Neural cell (in vitro differentiated cells): ENCODE results near the gene CLEC20A. TPM values are rescaled to one million over a fixed set of nuclear protein-coding genes. Genes with fewer than 3 reads are reported as not detected.

Experiments
- H2AFZ ChIP-seq: fragments of 200-600, 300-800 bp; sonication (generic), shearing (Covaris generic); 2 replicates; pipeline ENCODE4 v1.6.0; 2014; ENCODE audit warnings: low read depth, mild to moderate bottlenecking, antibody characterized with exemption, low read length, moderate library complexity
- H3F3A ChIP-seq: fragments of 200-600 bp; shearing (Covaris generic); 2 replicates; pipeline ENCODE4 v1.6.1; 2016; ENCODE audit warnings: mild to moderate bottlenecking, moderate library complexity, mixed read lengths, antibody characterized with exemption, low read length; ENCODE audit not compliant: insufficient read depth, poor library complexity, severe bottlenecking
- H3K27ac ChIP-seq: fragments of 200-600, 300-800 bp; sonication (generic), shearing (Covaris generic); 2 replicates; pipeline ENCODE4 v1.5.1; 2014; ENCODE audit warnings: mild to moderate bottlenecking, low read length, moderate library complexity
- H3K27me3 ChIP-seq: fragments of 300-800, 200-600 bp; sonication (generic), shearing (Covaris generic); 2 replicates; pipeline ENCODE4 v1.6.0; 2014; ENCODE audit warnings: mild to moderate bottlenecking, low read depth, low read length, moderate library complexity; ENCODE audit not compliant: insufficient read depth
- H3K36me3 ChIP-seq: fragments of 300-800, 200-600 bp; sonication (generic), shearing (Covaris generic); 2 replicates; pipeline ENCODE4 v1.5.1; 2014; ENCODE audit warnings: mild to moderate bottlenecking, antibody characterized with exemption, low read length, moderate library complexity; ENCODE audit not compliant: insufficient read depth
- H3K4me2 ChIP-seq: fragments of 300-800, 200-600 bp; sonication (generic), shearing (Covaris generic); 2 replicates; pipeline ENCODE4 v1.6.0; 2014; ENCODE audit warnings: mild to moderate bottlenecking, low read length
- H3K4me3 ChIP-seq: fragments of 300-800, 200-600 bp; sonication (generic), shearing (Covaris generic); 2 replicates; pipeline ENCODE4 v1.5.1; 2014; ENCODE audit warnings: mild to moderate bottlenecking, low read length, moderate library complexity
- H3K79me2 ChIP-seq: fragments of 200-600 bp; shearing (Covaris generic); replicated peaks from 2 replicates; pipeline ENCODE4 v1.6.0; 2014; ENCODE audit warnings: mild to moderate bottlenecking, low read length, moderate library complexity; ENCODE audit not compliant: insufficient read depth
- H3K9ac ChIP-seq: fragments of 300-800, 200-600 bp; sonication (generic), shearing (Covaris generic); 2 replicates; pipeline ENCODE4 v1.6.1; 2016; ENCODE audit warnings: mild to moderate bottlenecking, low read length, mixed read lengths
- H3K9me2 ChIP-seq: fragments of 200-600 bp; shearing (Covaris generic); 2 replicates; pipeline ENCODE4 v1.6.1; 2016; ENCODE audit warnings: mild to moderate bottlenecking, low read length, mixed read lengths; ENCODE audit not compliant: insufficient read depth
- H3K9me3 ChIP-seq: fragments of 200-600, 300-800 bp; sonication (generic), shearing (Covaris generic); 2 replicates; pipeline ENCODE4 v1.6.1; 2016; ENCODE audit warnings: mild to moderate bottlenecking, mixed run types, low read length, moderate library complexity, mixed read lengths
- H4K20me1 ChIP-seq: fragments of 200-600 bp; shearing (Covaris generic); 2 replicates; pipeline ENCODE4 v1.6.1; 2016; ENCODE audit warnings: mild to moderate bottlenecking, mixed run types; ENCODE audit not compliant: insufficient read depth
- EP300 ChIP-seq: fragments of 450-650 bp; conservative IDR thresholded peaks from 2 replicates; pipeline ENCODE4 v1.6.1; 2014; ENCODE audit warnings: antibody characterized with exemption, mild to moderate bottlenecking, moderate library complexity; ENCODE audit not compliant: poor library complexity, severe bottlenecking
- EZH2 ChIP-seq: fragments of 200-600, 300-800 bp; shearing (Covaris generic), sonication (generic); IDR thresholded peaks from 2 replicates; pipeline ENCODE4 v1.6.1; 2014; ENCODE audit warnings: antibody characterized with exemption, low read length, borderline replicate concordance, mild to moderate bottlenecking; ENCODE audit not compliant: insufficient read depth, poor library complexity, severe bottlenecking
- MXI1 ChIP-seq: fragments of 450-650 bp; conservative IDR thresholded peaks from 2 replicates; pipeline ENCODE4 v1.6.1; 2014; ENCODE audit warnings: antibody characterized with exemption, mild to moderate bottlenecking; ENCODE audit not compliant: poor library complexity, severe bottlenecking
- POLR2AphosphoS5 ChIP-seq: IDR thresholded peaks from 2 replicates; pipeline ENCODE4 v1.6.1; 2012
- RAD21 ChIP-seq: fragments of 450-650 bp; conservative IDR thresholded peaks from 2 replicates; pipeline ENCODE4 v1.6.1; 2014; ENCODE audit warnings: antibody characterized with exemption, mild to moderate bottlenecking, moderate library complexity
- SMC3 ChIP-seq: fragments of 450-650 bp; conservative IDR thresholded peaks from 2 replicates; pipeline ENCODE4 v1.6.1; 2014; ENCODE audit warnings: antibody characterized with exemption, mild to moderate bottlenecking, moderate library complexity; ENCODE audit not compliant: poor library complexity
- TAF1 ChIP-seq: IDR thresholded peaks from 2 replicates; pipeline ENCODE4 v1.6.1; 2012; ENCODE audit warnings: low read depth
- polyA plus RNA-seq: library from polyadenylated mRNA; depleted of rRNA; stranded (reverse); fragments of >200 nt; gene quantifications from 2 replicates; pipeline ENCODE4 v1.2.3, GENCODE V29; 2014
- TF ChIP-seq, protein P1 (sequence below): fragments of 450-650 bp; IDR thresholded peaks from 2 replicates; pipeline ENCODE4 v1.5.1; 2014; ENCODE audit warnings: antibody characterized with exemption, mild to moderate bottlenecking, moderate library complexity; ENCODE audit not compliant: poor library complexity, severe bottlenecking
- TF ChIP-seq, protein P2 (sequence below): IDR thresholded peaks from 2 replicates; pipeline ENCODE4 v1.6.1; 2012; ENCODE audit warnings: borderline replicate concordance

CLEC20A gene
- polyA plus RNA-seq, 1 donor from 2014 or later, result 0.78 TPM

DNA sequence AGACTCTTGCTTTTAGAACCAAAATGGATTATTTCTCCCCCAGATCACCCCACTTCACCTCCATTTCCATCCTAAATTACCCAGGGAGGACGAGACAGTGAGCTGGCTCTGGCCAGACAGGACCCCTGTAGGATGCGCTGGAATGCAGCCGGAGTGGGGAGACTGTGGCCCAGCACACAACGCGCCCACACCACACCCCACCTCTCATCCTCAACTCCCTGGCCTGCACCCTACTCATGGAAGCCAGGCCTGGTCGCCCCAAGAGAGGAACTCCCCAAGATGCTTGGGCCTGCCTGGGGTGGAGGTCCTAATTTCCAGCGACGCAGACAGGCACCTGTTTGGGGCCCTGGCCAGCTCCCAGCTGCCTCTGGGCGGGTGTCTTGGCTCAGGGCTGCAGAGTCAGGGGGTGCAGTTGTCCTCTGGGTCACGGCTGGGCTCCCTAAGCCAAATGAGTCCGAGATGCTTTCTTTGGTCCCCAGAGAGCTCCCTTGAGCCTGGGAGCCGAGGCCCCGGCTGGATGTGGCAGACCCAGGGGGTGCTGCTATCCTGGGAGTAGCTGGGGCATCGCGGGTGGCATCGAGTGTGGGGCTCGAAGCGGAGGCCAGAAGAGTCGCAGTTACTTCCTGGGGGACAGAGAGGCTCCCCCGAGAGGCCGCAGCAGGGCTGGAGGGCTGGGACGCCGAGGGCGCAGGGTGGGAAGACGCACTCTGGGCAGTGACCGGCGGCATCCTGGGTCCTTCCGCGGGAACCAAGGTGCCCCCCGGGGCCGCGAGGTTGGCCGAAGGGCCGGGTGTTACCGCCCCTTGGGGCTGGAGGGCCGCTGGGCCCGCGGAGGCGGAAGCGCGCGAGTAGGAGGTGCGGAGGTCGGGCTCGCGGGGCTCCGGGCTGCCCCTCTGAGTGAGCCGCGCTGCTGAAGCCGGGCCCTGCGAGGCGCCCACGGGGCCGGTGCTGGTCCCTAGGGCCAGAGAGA is 10.4 kb downstream of the CLEC20A start:
- Histone ChIP-seq H4K20me1 (no peaks in the 10 kb centered on the region), H3K9me2 (no peaks in the 10 kb centered on the region), H3K79me2 (no peaks in the 10 kb centered on the region), H3K9ac (no peak overlapping the region), H3K4me3 (no peak overlapping the region), H3K27ac (no peak overlapping the region), H2AFZ (no peak overlapping the region), H3K9me3 (no peaks in the 10 kb centered on the region), H3K36me3 (no peaks in the 10 kb centered on the region), H3F3A (no peaks in the 10 kb centered on the region), H3K27me3 (no peaks in the 10 kb centered on the region), H3K4me2 (no peak overlapping the region)
- no peak for TF ChIP-seq EZH2
- no peak for TF ChIP-seq POLR2AphosphoS5
- TF ChIP-seq, protein P1, sequence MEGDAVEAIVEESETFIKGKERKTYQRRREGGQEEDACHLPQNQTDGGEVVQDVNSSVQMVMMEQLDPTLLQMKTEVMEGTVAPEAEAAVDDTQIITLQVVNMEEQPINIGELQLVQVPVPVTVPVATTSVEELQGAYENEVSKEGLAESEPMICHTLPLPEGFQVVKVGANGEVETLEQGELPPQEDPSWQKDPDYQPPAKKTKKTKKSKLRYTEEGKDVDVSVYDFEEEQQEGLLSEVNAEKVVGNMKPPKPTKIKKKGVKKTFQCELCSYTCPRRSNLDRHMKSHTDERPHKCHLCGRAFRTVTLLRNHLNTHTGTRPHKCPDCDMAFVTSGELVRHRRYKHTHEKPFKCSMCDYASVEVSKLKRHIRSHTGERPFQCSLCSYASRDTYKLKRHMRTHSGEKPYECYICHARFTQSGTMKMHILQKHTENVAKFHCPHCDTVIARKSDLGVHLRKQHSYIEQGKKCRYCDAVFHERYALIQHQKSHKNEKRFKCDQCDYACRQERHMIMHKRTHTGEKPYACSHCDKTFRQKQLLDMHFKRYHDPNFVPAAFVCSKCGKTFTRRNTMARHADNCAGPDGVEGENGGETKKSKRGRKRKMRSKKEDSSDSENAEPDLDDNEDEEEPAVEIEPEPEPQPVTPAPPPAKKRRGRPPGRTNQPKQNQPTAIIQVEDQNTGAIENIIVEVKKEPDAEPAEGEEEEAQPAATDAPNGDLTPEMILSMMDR, result no peak
- TF ChIP-seq RAD21, result no peak
- TF ChIP-seq EP300, result no peak

DNA sequence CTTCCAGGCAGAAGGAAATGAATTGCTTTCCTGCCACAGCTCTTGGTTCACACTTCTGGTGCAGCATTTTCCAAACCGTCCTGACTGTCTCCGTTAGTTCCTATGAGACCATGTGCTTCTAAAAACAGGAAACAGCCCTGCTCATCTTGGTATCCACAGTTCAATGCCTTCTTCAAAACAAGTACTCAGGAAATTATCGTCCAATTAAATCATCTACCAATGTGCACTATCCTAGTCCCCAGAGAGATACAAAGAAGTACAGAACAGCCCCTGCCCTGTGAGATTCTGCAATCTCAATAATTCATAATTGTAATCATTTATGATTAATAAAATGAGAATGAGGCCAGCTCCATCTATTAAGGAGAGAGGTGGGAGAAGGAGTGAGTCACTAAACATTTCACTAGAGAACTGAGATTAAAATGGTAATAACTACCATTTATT is 11.2 kb downstream of the CLEC20A start:
- no peaks in the 10 kb centered on the region for H4K20me1 ChIP-seq
- H2AFZ ChIP-seq, result no peak overlapping the region
- no peaks in the 10 kb centered on the region for H3K9me3 ChIP-seq
- H3F3A ChIP-seq, result no peaks in the 10 kb centered on the region
- no peak overlapping the region for H3K9ac ChIP-seq
- H3K4me2 ChIP-seq, result no peak overlapping the region
- H3K36me3 ChIP-seq, result no peaks in the 10 kb centered on the region
- no peak overlapping the region for H3K4me3 ChIP-seq
- TF ChIP-seq EZH2 (no peak), POLR2AphosphoS5 (no peak), RAD21 (no peak), SMC3 (no peak), TAF1 (no peak), MXI1 (no peak), EP300 (no peak)
- TF ChIP-seq, protein P1, result no peak
- TF ChIP-seq, protein P2, sequence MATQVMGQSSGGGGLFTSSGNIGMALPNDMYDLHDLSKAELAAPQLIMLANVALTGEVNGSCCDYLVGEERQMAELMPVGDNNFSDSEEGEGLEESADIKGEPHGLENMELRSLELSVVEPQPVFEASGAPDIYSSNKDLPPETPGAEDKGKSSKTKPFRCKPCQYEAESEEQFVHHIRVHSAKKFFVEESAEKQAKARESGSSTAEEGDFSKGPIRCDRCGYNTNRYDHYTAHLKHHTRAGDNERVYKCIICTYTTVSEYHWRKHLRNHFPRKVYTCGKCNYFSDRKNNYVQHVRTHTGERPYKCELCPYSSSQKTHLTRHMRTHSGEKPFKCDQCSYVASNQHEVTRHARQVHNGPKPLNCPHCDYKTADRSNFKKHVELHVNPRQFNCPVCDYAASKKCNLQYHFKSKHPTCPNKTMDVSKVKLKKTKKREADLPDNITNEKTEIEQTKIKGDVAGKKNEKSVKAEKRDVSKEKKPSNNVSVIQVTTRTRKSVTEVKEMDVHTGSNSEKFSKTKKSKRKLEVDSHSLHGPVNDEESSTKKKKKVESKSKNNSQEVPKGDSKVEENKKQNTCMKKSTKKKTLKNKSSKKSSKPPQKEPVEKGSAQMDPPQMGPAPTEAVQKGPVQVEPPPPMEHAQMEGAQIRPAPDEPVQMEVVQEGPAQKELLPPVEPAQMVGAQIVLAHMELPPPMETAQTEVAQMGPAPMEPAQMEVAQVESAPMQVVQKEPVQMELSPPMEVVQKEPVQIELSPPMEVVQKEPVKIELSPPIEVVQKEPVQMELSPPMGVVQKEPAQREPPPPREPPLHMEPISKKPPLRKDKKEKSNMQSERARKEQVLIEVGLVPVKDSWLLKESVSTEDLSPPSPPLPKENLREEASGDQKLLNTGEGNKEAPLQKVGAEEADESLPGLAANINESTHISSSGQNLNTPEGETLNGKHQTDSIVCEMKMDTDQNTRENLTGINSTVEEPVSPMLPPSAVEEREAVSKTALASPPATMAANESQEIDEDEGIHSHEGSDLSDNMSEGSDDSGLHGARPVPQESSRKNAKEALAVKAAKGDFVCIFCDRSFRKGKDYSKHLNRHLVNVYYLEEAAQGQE, result no peak
- no peaks in the 10 kb centered on the region for H3K79me2 ChIP-seq
- no peaks in the 10 kb centered on the region for H3K9me2 ChIP-seq
- no peaks in the 10 kb centered on the region for H3K27me3 ChIP-seq
- H3K27ac ChIP-seq, result no peak overlapping the region
